Fibroblast of skin of right biceps (primary cell): ENCODE data around the gene VSIG10L.
A peak's percentile ranks its signal among the peaks of the same experiment; 100 is the strongest.

ENCODE experiments used
- DNase-seq: peaks from one replicate; pipeline ENCODE4 v3.0.0-alpha.2; 2013

Gene VSIG10L

DNA sequence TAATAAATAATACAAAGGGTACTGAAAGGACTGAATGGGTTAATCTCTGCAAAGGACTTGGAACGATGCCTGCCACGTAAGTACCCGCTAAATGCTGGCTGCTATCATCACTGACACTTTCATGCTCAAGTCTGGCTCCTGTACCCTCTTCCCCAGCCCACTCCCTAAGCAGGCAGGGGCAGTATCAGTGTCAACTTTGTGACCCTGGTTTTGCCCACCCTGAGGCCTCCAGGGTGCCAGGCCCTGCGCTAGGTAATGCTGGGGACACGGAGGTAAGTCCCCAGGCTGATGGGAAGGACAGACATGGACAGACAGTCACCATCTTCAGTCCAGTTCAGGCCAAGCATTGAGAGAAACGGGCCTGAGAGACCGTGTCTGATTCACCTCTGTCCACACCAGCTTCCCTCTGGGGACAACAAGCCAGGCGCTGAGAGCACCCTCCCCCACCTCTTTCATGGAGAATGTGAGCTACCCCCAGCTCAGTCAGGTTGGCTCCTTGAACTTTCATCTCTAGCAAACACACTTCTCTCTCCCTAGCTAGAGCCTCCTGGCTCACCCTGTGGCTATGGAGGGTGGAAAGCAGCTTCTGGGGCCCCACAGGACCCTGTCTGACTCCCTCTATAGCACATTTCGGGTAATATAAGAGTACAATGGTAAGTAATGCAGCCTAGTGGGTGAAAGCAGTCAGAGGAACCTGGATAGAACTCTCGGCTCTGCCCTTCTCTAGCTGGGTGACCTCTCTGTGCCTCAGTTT lies 23.4 kb upstream of the VSIG10L start:
- DNase-seq, result peak; percentile 54

DNA sequence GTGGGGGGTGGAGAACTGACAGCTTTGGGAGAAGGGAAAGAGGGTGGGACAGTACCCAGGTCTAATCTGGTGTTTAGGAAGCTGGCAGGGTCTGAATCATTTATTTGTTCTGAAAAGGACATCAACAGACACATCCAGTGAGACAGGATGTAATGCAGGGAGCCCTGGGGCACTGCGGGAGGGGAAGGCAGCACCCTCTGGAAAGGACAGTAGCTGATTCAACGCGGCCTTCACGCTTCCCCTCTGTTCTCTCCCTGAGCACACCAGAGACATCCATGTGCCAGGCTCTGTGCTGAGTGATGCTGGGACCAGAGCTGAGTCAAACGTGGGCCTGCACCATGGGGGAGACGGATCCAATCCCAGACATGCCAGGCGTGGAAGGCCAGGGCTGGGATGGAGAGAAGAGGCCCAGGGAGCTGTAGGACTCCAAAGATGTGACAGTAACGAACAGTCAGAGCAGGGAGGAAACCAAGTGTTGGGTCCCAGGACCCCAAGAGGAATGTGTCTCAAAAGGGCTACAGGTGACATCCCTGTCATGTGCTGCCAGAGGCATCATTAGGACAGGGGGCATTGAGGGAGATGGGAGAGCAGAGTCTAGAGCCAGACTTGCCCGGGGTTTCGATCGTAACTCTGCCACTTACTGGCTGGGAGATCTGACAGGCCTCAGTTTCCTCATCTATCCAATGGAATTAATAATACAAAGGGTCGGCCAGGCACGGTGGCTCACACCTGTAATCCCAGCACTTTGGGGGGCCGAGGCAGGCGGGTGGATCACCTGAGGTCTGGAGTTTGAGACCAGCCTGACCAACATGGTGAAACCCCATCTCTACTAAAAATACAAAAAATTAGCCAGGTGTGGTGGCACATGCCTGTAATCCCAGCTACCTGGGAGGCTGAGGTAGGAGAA lies 22.5 kb upstream of the VSIG10L start:
- DNase-seq, result no peak

DNA sequence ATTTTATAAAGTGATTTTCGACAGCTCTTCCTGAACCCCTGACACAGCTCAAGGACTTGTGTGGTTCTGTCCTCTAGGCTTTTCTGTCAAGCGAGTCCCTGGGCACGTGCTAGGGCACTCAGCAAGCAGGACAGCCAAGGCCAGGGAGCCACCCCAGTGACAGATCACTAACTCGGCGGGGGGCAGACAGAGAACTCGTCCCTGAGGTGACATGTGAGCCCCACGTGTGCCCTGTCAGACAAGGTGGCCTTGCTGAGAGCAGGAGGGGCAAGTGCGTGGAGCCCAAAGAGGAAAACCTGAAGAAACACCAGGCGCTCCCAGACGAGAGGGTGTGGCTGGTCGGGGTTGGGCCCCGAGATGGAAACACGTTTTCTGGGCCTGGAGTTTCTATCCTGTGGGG lies 19.3 kb upstream of the VSIG10L start:
- DNase-seq, result no peak

DNA sequence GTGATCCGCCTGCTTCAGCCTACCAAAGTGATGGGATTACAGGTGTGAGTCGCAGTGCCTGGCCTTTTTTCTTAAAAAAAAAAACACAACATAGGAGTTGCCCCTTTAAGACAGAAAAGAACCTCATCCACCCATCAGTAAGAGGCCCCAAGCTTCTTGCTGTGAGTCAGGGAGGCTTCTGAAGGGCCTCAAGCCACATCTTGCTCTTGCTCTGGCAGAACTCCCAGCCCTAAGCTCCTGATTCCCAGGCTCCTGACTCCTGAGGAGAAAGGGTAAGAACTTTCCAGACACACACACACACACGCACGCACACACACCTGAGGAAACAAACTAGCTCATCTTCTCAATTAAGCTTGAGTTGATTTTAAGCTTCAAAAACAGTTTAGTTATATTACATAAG lies 17.4 kb upstream of the VSIG10L start:
- peak; percentile 83 for DNase-seq

DNA sequence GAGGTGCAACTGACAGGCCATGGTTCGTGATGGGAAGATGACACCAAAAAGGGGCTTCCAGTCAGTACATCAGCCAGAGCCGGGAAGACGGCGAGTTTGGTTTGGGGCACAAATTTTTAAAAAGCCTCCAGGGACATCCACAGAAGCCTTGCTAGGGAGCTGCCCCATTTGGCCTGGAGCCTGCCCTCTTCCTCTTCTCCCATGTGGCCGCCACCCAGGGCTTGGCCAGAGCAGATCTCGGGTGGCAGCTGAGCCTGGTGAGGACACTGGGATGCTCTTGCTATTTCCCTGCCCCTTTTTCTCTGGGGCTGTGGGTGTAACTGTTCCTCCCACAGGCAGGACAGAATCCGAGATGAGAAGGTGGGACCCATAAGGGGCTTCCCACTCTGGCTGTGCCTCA lies 16.0 kb upstream of the VSIG10L start:
- no peak for DNase-seq

DNA sequence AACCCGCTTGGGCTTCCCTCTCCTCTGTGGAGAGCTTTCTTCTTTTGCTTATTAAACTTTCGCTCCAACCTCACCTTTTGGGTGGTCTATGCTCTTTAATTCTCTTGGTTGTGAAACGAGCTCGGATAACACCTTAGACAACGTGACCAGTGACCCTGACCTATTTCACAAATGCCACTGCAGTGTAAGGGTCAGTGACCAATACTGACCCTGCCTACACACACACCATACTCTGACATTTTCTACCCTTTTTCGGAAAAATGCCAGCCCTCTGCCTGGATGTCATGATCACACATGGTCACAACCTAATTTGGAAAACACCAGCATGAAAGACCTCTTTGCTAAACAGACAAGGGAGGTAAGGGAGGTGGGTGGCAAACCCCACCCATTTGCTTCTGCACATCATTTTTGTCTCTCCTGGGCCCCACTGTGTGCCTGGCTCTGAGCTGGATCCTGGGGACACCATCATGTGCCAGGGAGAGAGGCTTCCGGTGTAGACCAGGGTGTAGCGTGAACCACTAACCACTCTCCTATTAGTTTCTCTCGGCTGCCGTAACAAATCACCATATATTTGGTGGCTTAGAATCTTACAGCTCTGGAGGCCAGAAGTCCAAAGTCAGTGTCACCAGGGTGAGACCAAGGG lies 14.3 kb upstream of the VSIG10L start:
- DNase-seq, result no peak

DNA sequence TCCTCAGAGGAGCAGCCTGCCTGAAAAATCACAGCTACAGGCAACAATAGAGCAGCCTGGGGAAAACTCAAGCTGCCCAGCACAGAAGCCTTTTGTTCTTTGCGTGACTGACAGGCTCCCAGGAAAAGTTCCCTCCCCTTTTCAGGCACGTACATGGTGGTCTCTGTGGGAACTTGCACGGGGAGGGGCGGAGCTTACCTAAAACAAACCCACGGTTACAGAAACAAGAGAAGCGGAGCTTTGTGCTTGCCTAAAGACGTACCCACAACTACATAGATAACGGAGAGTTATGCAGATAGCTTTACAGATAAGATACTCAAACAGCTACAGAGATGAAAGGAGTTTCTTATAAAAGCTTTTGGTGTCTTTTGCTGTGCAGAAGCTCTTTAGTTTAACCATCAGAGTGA lies 12.8 kb upstream of the VSIG10L start:
- DNase-seq, result no peak

DNA sequence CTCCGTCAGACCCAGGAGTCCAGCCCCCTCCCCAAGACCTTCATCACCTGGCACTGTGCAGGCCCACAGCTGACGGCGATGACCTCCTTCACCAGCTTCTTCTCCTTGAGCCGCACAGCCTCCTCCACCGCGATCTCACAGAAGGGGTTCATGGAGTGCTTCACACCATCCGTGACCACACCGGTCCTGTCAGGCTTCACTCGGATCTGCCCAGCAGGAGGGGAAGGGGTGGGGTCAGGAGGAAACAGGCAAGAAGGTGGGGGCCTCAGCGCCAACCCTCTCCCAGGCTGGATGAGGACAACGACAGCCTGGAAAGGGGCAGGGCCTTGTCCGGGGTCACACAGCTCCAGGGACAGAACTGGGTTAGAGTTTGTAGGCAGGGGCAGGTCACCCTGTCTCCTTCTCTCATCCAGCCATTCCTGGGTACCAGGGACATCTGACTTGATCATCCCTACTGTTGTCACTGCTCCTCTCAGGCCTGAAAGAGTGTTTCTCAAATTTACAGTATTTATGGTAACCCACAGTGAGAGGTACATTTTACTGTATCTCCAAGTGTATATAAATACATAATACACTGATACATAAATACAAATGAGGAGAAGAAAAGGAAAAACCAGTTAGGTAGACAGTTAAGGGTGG lies 12.3 kb upstream of the VSIG10L start:
- no peak for DNase-seq

DNA sequence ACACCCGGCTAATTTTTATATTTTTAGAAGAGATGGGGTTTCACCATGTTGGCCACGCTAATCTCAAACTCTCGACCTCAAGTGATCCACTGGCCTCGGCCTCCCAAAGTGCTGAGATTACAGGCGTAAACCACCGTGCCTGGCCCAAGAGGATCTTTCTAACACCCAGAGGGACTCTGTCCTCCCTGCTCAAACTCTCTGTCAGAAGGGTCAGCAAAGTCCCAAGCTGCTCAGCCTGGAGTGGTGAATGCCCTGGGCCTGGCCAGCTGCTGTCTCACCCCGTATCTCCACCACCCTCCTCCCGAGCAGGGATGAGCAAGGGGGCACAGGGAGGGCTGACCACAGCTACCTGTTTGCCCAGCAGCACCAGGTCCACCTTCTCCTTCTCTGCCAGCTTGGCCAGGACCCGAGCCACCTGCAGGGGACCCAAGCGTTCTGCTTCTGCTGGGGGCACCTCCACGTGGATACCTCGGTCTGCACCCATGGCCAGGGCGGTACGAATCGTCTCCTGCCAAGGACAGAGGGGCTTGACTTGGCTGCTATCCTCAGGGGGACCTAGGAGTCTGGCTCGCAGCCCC lies 10.9 kb upstream of the VSIG10L start:
- no peak for DNase-seq

DNA sequence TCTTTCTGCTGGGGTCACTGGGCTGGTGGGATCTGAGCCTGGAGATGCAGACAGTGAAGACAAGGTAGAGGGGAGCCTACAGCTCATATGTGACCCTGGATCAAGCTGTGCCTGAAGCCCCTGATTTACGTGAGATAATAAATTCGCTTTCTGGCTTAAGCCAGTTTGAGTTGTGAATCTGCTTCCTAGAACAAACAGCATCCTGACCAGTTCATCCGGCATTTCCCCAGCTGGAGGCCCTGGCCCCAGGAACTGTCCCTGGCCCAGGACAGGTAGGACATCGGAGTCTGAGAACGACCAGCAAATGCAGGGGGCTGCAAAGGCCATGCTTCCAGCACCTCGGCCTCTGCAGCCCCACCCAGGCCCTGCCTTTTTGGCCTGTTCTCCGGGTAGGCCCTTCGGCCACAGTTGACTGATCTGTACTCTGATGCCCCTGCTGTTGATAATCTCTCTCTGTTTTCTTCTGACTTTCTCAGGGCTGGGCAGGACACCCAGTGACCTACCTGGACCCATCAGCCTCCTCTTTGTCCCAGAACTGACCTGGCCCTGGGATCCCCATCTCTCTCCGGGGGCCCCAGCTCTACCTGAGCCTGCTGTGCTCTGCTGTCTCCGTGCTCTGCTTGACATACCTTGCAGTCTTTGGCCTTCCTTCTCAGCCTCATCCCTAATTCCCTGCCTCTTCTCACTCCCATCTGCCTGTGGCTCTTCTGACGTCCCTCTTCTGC lies 9.5 kb upstream of the VSIG10L start:
- DNase-seq, result no peak

DNA sequence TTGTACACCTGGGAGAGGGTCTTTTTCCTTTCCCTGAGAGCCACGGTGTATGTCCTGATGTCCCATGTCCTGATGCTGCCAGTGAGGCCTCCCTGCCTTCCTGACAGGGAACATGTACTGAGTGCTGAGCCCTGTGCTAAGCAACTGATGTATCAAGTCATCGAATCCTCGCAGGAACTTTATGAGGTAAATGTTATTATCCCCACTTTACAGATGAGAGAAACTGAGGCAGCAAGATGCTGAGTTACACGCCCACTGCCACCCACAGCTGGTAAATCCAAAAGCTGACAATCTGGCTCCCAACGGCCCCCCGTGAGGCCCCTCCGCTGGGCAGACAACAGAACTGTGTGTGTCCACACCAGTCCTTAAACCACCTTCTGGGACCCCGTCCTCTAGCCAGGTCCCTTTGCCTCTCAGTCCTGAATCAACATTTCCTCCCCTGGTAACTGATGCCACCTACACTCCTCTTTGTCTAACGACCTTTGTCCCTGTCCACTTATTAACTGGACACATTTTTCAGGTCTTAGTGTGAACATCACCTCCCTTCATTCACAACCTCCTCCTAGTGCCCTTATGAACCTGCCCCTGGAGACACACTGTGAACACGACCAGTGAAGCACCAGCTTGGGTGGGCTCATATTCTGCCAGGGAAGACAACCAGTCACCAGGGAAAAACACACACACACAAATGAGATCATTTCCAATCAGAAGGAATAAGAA lies 5.4 kb upstream of the VSIG10L start:
- DNase-seq, result no peak

DNA sequence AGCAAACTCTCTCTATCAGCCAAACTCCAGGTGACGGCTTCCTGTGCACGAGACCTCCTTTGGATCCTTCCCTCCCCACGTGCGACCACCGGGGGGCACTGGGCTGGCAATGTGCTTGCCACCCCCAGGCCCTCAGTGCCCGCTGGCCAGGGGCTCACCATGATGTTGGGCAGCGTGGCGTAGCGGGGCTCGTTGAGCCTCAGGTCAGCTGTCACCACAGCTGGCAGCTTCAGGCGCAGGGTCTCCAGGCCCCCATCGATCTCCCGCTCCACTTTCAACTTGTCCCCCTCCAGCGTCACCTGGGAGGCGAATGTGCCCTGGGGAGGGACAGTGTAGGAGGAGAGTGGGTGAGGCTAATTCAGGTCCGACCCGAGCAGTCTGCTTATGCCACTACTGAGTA lies 4.8 kb upstream of the VSIG10L start:
- no peak for DNase-seq

DNA sequence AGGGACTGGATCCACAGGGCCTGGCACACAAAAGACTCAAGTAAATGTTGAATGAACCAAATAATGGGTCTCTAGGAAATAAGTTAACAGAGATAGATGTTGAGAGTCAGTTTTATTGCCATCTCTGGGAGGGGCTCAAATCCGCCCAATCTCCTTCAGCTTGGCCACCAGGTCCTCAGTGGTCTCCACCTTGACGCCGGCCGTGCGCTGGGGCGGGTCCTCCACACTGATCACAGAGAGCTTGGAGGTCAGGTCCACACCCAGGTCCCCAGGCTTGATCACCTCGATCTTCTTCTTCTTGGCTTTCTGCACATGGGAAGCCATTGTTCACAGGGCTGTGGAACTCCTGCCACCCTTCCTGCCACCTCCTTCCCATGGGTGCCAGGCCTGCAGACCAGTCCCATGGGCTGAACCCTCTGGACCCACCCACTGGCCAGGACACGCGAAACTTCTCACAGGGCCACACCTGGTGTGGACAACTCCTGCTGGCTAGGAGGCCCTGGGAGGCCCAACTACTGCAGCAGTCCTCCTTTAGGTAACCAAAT lies 3.2 kb upstream of the VSIG10L start:
- DNase-seq, result no peak

DNA sequence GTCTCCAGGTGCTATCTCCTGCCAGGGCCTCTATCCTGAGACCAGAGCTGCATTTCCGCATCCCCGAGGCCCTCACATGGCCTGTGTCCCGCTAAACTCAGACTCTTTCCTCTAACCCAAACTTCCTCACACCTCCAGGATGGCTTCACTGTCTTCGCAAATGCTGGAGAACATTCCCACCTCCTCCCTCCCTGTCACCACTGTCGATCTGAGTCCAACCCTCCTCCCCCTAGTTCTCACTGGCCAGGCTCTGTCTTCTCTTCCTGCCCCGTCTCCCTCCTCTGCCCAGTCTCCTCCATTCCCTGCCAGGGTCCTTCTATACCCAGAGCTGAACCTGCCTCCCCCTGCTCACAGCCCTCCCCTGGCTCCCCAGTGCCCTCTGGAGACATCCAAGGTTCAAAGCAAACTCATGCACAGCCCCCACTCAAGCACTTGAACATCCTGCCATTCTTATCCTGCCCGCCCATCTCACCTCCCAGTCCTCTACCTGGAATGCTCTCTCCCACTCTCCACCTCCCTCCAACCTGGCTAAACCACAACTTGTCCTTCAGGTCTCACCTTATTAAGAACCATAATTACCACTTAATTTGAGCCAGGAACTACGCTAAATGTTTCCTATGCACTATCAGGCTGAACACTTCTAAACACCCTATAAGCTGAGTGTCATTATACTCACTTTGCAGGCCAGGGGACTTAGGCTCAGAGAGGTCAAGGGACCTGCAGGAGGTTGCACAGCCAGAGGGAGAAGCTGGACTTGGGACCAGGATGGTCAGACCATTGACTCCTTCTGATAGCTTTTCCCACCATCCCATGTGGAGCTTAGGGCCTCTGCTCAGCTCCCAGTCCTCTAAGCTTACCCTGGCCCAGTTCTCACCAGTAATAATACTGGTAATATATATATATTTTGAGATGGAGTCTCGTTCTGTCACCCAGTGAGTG lies 961 bp upstream of the VSIG10L start:
- DNase-seq, result no peak

DNA sequence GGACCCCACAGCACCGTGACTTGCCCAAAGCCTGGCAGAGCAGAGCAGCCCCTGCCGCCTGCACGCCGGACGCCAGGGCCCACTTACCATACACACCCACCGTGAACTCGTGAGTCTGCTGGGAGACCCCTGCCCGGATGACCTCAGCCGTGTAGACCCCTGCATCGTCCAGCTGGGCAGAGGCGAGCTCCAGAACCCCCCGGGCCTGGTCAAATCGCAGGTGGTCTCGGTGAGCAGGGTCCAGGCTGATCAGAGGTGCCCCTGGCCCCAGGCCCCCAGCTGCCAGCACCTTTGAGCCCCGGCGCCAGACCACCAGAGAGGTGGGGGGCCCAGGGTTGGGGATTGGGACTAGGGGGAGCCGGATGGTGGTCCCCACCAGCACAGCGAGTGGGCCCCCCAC lies 873 bp downstream of the VSIG10L start:
- no peak for DNase-seq

DNA sequence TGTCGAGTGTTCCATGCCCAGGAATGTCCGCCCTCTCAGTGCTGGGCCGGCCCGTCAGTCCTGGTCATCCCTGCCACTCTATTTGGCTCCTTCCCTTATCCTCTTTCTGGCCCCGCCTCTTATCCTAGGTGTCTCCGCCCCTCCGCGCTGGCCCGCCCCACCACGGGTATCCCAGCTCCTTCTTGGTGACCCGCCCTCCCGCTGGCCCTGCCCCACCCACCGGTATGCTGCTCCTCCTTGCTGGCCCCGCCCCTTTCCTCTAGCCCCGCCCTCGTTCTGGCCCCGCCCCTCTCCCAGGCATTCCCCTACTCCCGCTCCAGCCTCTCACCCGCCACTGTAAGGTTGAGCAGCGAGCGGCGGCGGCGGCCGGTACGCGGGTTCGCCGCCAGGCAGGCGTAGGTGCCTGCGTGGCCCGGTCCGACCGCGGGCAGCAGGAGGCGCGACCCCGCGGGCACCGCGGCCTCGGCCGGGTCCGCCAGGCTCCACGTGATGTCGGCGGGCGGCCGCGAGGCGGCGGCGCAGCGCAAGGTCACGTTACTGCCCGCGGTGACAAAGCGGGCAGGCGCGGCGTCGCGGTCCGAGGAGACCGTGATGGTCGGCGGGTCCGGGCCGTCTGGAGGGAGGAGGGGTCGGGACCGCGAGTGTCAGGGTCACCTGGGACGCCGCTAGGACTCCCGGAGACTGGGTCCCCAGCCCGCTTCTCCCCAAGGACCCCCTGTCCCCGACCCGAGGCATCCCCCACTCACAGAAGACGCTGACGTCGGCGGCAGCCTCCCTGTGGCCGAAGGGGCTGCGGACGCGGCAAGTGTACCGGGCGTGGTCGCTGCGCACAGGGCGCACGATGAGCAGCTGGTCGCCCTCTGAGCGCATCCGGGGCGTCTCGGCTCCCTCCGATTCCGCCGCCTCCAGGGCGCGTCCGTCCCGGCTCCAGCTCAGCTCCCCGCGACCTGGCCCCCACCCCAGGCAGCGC lies 2.0 kb downstream of the VSIG10L start:
- DNase-seq, result peak; percentile 96

DNA sequence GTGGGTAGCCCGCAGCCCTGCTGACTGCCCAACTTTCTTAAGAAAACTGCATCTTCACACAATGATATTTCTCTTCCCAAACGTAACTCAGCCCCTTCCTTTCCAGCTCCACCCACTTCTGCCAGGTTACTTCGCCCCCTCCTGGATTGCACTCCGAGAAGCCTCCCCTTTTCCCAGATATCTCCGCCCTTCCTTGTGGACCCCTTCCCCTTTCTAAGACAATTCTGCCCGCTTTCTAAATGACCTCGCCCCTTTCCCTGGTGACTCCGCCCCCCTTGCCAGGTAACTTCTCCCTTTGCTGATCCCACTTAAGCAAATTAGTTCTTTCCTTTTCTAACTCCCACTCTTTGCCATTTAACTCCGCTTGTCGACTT lies 2.6 kb downstream of the VSIG10L start:
- DNase-seq, result no peak

DNA sequence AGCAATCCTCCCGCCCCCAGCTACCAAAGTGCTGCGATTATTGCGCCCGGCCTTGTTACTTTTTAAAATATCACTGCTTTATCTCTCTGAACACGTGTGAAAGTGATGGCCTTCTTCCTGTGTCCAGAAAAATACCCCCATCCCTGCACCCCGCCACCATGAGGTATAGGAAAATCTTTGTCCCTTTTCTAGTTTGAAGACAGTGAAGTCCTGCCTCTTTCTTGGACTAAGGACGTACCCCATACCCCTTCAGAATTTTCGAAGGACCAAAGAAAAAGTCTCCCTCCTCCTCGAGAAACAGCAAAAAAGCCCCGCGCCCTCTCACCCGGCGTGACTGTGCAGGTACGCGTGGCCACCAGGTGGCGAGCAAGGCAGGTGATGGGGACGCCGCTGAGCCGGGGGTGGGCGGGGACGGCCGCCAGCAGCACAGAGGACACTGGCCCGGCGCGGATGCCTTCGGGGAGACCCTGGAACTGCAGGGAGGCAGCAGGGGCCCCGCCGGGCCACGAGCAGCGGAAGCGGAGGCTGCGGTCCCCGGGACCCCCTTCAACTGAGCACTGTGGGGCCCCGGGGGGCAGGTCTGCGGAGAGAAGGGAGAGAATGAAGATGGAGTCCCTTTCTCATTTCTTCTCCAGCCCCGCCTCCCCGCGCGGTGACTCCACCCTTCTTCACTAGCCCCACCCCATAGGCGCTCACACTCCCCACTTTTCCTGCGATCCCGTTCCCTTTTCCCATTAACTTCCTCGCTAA lies 3.2 kb downstream of the VSIG10L start:
- peak; percentile 70 for DNase-seq
